HG02870 (cell line): Measurements from ENCODE around the gene SUN1.
"Not testable (repeated sequence)": the region's sequence is repeated elsewhere in the genome, so short reads cannot be mapped to it uniquely, and the experiment has no call there.

Experiments
- ATAC-seq: cut with Tn5 transposase; IDR thresholded peaks from one replicate; pipeline ENCODE4 v1.9.1; 2021; ENCODE audit warnings: mild to moderate bottlenecking, moderate library complexity; ENCODE audit not compliant: unreplicated experiment

SUN1 gene

DNA sequence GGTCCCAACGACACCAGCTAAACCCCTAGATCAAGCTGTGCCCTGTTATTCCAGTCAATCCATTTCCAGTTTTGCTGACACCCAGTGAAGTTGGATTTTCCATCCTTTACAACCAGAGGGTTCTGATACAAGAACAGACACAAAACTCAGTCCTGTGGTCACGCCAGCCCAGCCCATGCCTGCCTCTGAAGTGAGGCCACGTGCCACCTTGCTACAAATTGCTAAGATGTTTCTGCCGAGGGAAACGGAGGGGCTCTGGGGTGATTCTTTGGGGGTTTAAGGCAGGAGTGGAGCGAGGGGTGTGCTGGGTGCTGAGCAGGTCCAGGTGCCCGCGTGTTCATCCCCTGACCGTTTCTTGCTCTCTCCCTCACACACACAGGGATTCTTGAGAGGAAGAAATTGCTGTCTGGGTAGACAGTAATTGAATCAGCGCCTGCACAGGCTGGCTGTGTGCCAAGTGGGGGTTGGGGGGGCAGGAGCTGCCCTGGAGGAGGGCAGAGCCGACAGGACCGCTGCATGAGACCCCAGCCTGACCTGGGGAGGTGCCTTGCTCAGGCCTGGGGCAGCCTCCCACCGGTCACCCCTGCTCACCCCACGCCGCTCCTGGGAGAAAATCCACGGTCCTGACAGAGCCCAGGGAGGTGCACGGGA is 84.1 kb downstream of the SUN1 start:
- no peak for ATAC-seq

DNA sequence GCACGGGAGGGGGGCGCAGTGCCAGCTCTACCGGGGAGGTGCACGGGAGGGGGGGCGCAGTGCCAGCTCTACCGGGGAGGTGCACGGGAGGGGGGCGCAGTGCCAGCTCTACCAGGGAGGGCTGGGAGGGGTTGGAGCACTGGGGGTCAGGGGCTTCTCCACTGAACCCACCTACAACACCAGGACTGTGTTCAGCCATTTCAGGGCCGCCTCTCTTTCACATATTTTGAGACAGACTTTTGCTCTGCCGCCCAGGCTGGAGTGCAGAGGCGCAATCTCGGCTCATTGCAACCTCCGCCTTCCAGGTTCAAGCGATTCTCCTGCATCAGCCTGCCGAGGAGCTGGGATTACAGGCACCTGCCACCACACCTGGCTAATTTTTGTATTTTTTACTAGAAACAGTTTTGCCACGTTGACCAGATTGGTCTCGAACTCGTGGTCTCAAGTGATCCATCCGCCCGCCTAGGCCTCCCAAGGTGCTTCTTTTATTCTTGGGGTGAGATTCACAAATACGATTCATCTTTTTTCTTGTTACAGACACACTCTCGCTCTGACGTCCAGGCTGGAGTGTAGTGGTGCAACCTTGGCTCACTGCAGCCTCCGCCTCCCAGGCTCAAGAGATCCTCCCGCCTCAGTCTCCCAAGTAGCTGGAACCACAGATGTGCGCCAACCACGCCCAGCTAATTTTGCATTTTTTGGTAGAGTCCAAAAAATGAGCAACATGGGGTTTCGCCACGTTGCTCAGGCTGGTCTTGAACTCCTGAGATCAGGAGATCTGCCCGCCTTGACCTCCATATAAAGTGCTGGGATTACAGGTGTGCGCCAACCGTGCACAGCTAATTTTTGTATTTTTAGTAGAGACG is 85.2 kb downstream of the SUN1 start:
- no peak for ATAC-seq

- ATAC-seq, result no peak
Measured at GRCh38 chr7:918118-918425, 85.8 kb downstream of the SUN1 start.

DNA sequence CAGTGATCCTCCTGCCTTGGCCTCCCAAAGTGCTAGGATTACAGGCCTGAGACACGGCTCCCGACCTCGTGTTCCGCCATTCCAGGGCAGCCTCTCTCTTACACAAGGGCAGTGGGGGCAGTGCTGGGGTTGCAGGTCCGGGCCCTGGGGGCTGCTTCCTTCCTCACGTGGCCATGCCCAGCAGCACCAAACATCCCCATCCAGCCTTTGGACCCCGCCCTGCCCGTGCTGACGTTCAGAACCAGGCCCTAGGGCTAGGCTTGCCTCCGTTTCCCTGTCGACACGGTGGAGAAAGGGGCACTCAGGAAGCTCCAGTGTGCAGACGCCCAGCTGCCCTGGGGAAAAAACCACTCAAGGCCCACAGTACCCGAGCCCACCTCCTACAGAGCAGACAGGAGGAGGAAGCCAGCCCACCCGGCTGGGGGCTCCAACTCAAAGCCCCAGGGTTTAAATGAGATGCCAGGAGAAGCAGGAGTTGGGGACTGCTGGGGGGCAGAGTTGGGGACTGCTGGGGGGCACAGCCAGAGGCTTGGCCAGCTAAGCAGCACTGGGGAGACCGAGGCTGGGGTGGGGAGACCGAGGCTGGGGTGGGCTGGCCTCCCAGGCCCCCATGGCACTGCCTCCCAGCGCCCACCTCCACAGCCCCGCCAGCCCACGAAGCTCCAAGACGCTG is 86.3 kb downstream of the SUN1 start:
- ATAC-seq, result no peak

- no peak for ATAC-seq
Measured at GRCh38 chr7:919114-919442, 86.8 kb downstream of the SUN1 start.

DNA sequence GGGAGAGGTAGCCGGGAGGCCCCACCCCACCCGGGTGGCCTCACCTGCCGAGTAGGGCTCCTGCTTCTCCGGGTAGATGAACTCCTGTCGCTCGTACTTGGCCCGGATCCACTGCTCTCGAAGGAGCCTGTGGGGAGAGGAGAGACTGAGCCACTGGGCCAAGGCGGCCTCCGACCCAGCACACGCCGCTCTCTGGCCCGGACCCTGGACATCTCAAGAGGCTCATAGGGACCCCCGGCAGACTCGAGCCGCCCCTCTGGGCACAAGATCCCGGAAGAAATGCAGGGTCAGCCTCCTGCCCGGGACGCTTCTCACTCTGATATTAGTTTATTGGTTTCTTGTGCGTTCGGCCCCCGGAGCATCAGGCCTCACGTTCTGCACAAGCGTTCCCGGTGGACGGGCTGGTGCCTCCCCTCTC is 87.7 kb downstream of the SUN1 start:
- no peak for ATAC-seq

GRCh38 chr7:920351-921070 is 88.2 kb downstream of the SUN1 start:
- ATAC-seq, result no peak

DNA sequence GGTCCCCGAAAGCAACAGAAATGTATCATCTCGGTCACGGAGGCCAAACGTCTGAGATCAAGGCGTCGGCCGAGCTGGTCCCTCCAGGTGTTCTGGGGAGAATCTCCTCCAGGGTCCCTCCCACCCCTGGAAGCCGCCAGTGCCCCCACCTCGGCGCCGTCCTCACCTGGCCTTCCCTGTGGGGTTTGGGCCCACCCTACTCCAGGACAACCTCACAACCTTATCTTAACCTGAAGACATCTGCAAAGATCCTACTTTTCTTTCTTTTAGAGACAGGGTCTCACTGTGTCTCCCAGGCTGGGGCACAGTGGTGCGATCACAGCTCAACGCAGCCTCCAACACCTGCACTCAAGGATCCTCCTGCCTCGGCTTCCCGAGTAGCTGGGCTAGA is 88.8 kb downstream of the SUN1 start:
- no peak for ATAC-seq

DNA sequence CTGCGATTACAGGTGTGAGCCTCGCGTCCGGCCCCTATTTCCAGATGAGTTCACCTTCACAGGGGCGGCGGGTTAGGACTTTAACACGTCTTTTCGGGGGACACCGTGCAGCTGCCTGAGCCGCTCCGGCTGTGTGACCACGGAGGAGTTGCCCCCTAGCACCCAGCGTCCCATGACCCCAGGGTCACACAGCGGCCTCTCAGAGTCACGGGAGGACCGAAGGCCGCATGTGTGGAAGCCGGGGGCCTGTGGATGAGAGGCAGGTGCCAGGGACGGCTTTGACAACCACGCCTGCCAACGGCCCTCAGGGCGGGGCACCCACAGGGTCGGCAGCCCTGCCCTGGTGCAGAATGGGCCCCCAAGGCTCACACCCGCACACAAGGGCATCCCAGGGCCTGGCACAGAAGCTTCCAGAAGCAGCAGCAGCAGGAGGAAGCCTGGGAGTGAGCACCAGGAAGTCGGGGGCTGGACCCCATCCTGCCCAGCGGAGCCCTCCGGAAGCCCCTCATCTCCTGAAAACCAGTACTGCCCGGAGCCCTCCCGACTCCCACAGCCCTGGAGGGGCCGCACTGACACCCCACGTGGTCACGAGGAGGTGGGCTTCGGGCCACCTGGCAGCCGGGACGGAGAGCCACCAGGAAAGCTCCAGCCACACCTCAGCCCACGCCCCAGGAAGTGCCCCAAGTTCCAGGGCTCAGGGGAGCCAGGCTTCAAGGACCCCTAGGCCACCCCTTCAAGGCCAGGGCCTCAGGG is 89.5 kb downstream of the SUN1 start:
- no peak for ATAC-seq

GRCh38 chr7:922334-923107 is 90.2 kb downstream of the SUN1 start:
- no peak for ATAC-seq

GRCh38 chr7:923108-924041 is 91.1 kb downstream of the SUN1 start:
- ATAC-seq, result peak; percentile 85

GRCh38 chr7:924042-924441 is 91.8 kb downstream of the SUN1 start:
- not testable (repeated sequence) for ATAC-seq
